GM21825 (cell line): ENCODE measurements around the gene HS3ST5.
"Not testable (repeated sequence)": the region's sequence is repeated elsewhere in the genome, so short reads cannot be mapped to it uniquely, and the experiment has no call there.

Experiments used
- ATAC-seq: cut with Tn5 transposase; IDR thresholded peaks from one replicate; pipeline ENCODE4 v1.9.1; 2021; ENCODE audit warnings: mild to moderate bottlenecking, moderate library complexity; ENCODE audit not compliant: unreplicated experiment

The HS3ST5 gene

GRCh38 chr6:114158411-114158810 is 184.4 kb downstream of the HS3ST5 start:
- ATAC-seq: no peak

GRCh38 chr6:114157848-114158247 is 185.0 kb downstream of the HS3ST5 start:
- no peak for ATAC-seq

- no peak for ATAC-seq
Measured at GRCh38 chr6:114155763-114156162, 187.1 kb downstream of the HS3ST5 start.

- ATAC-seq: no peak
Measured at GRCh38 chr6:114154812-114155211, 188.0 kb downstream of the HS3ST5 start.

GRCh38 chr6:114153448-114153847 is 189.4 kb downstream of the HS3ST5 start:
- no peak for ATAC-seq

- no peak for ATAC-seq
Measured at GRCh38 chr6:114151064-114151690, 191.6 kb downstream of the HS3ST5 start.

- not testable (repeated sequence) for ATAC-seq
Measured at GRCh38 chr6:114149182-114149581, 193.6 kb downstream of the HS3ST5 start.

GRCh38 chr6:114144887-114145851 is 197.7 kb downstream of the HS3ST5 start:
- ATAC-seq: no peak

- ATAC-seq: no peak
Measured at GRCh38 chr6:114142258-114142657, 200.6 kb downstream of the HS3ST5 start.

GRCh38 chr6:114140416-114140815 is 202.4 kb downstream of the HS3ST5 start:
- ATAC-seq: no peak

GRCh38 chr6:114138577-114139248 is 204.1 kb downstream of the HS3ST5 start:
- no peak for ATAC-seq

- no peak for ATAC-seq
Measured at GRCh38 chr6:114135363-114135971, 207.4 kb downstream of the HS3ST5 start.

- ATAC-seq: no peak
Measured at GRCh38 chr6:114133816-114134215, 209.0 kb downstream of the HS3ST5 start.

GRCh38 chr6:114131945-114132344 is 210.9 kb downstream of the HS3ST5 start:
- no peak for ATAC-seq

GRCh38 chr6:114125576-114125975 is 217.2 kb downstream of the HS3ST5 start:
- ATAC-seq: no peak

- no peak for ATAC-seq
Measured at GRCh38 chr6:114121913-114122662, 220.7 kb downstream of the HS3ST5 start.

GRCh38 chr6:114119056-114119455 is 223.8 kb downstream of the HS3ST5 start:
- ATAC-seq: no peak

GRCh38 chr6:114115652-114116051 is 227.2 kb downstream of the HS3ST5 start:
- ATAC-seq: no peak

- ATAC-seq: no peak
Measured at GRCh38 chr6:114108119-114109002, 234.5 kb downstream of the HS3ST5 start.
